DOHH2 (cell line): Measurements from ENCODE around the gene LRRC7.

Experiments
- H3F3A ChIP-seq: fragments of 200-600 bp; sonication (generic), shearing (Covaris generic); 2 replicates; pipeline ENCODE4 v1.6.0; 2016; ENCODE audit warnings: antibody characterized with exemption, mild to moderate bottlenecking; ENCODE audit not compliant: control insufficient read depth, insufficient read depth
- H3K27ac ChIP-seq: fragments of 200-600 bp; sonication (generic); 2 replicates; pipeline ENCODE4 v1.5.1; 2014; ENCODE audit warnings: low read depth, mild to moderate bottlenecking, low read length, moderate library complexity
- H3K27me3 ChIP-seq: fragments of 200-600 bp; sonication (generic); 2 replicates; pipeline ENCODE4 v1.6.1; 2014; ENCODE audit warnings: mild to moderate bottlenecking, low read length, mixed read lengths; ENCODE audit not compliant: control insufficient read depth
- H3K36me3 ChIP-seq: fragments of 200-600 bp; sonication (generic); 2 replicates; pipeline ENCODE4 v1.6.1; 2014; ENCODE audit warnings: mild to moderate bottlenecking, low read length, moderate library complexity, mixed read lengths; ENCODE audit not compliant: control insufficient read depth
- H3K4me1 ChIP-seq: fragments of 200-600 bp; sonication (generic); 2 replicates; pipeline ENCODE4 v1.6.1; 2014; ENCODE audit warnings: mild to moderate bottlenecking, low read length, mixed read lengths; ENCODE audit not compliant: control insufficient read depth
- H3K4me2 ChIP-seq: fragments of 200-600 bp; sonication (generic); 2 replicates; pipeline ENCODE4 v1.6.0; 2014; ENCODE audit warnings: mild to moderate bottlenecking, low read length, moderate library complexity
- H3K4me3 ChIP-seq: fragments of 200-600 bp; sonication (generic); 2 replicates; pipeline ENCODE4 v1.5.1; 2014; ENCODE audit warnings: mild to moderate bottlenecking, low read length, mixed read lengths
- H3K79me2 ChIP-seq: fragments of 200-600 bp; sonication (generic); 2 replicates; pipeline ENCODE4 v1.6.1; 2014; ENCODE audit warnings: mild to moderate bottlenecking, low read length, mixed read lengths; ENCODE audit not compliant: control insufficient read depth
- H3K9me2 ChIP-seq: fragments of 200-600 bp; sonication (generic); replicated peaks from 2 replicates; pipeline ENCODE4 v1.6.1; 2014; ENCODE audit warnings: mild to moderate bottlenecking, low read length, mixed read lengths; ENCODE audit not compliant: control insufficient read depth
- H3K9me3 ChIP-seq: fragments of 200-600 bp; sonication (generic); 2 replicates; pipeline ENCODE4 v1.6.1; 2014; ENCODE audit warnings: antibody characterized with exemption, low read length, mixed read lengths; ENCODE audit not compliant: control insufficient read depth, insufficient read depth
- H4K20me1 ChIP-seq: fragments of 200-600 bp; sonication (generic); 2 replicates; pipeline ENCODE4 v1.6.0; 2014; ENCODE audit warnings: low read depth, mild to moderate bottlenecking, antibody characterized with exemption, low read length, moderate library complexity; ENCODE audit not compliant: control insufficient read depth, insufficient read depth
- CTCF ChIP-seq: fragments of 200-600 bp; sonication (generic); IDR thresholded peaks from one replicate; pipeline ENCODE4 v1.5.1; 2014; ENCODE audit warnings: antibody characterized with exemption, mild to moderate bottlenecking, low read depth, low read length; ENCODE audit not compliant: poor library complexity, severe bottlenecking
- EZH2phosphoT487 ChIP-seq: fragments of 200-600 bp; sonication (generic); IDR thresholded peaks from 2 replicates; pipeline ENCODE4 v1.6.1; 2017; ENCODE audit warnings: borderline replicate concordance, mild to moderate bottlenecking, antibody characterized with exemption, low read length, moderate library complexity, mixed read lengths

The LRRC7 gene

GRCh38 chr1:69985376-69985775 is 417.7 kb downstream of the LRRC7 start:
- Histone ChIP-seq H3K4me3 (no peak overlapping the region), H3K27ac (no peak overlapping the region), H4K20me1 (no peaks in the 10 kb centered on the region), H3K4me1 (no peaks in the 10 kb centered on the region), H3K79me2 (no peaks in the 10 kb centered on the region), H3K27me3 (no peaks in the 10 kb centered on the region), H3K9me2 (no peaks in the 10 kb centered on the region), H3K9me3 (no peaks in the 10 kb centered on the region), H3F3A (no peaks in the 10 kb centered on the region), H3K4me2 (no peak overlapping the region), H3K36me3 (no peaks in the 10 kb centered on the region)
- no peak for TF ChIP-seq EZH2phosphoT487
- no peak for TF ChIP-seq CTCF

DNA sequence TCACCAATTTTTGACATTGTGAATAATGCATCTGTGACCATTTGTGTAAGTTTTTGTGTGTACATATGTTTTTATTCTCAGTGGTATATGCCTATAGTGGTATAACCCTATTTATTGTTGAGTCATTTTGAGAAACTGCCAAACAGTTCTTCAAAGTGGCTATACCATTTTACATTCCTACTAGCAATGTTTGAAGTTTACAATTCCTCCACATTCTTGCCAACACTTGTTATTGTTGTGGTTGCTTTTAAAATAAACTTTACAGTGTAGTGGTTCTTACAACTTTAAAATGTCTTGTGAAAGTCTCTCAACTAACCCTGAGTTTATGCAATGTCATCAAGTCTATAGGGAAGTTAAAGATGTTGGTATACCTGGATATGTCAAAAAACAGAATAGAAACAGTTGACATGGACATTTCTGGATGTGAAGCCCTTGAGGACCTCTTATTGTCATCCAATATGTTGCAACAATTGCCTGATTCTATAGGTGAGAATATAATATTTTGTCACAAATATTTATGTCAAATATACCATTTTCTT is 418.2 kb downstream of the LRRC7 start:
- H3K36me3 ChIP-seq, result no peaks in the 10 kb centered on the region
- H3K27ac ChIP-seq, result no peak overlapping the region
- H3K9me3 ChIP-seq, result no peaks in the 10 kb centered on the region
- no peak overlapping the region for H3K4me3 ChIP-seq
- no peaks in the 10 kb centered on the region for H3K79me2 ChIP-seq
- no peaks in the 10 kb centered on the region for H4K20me1 ChIP-seq
- H3K27me3 ChIP-seq, result no peaks in the 10 kb centered on the region
- no peaks in the 10 kb centered on the region for H3K4me1 ChIP-seq
- TF ChIP-seq CTCF (no peak), EZH2phosphoT487 (no peak)
- H3K4me2 ChIP-seq, result no peak overlapping the region
- H3K9me2 ChIP-seq, result no peaks in the 10 kb centered on the region
- H3F3A ChIP-seq, result no peaks in the 10 kb centered on the region

DNA sequence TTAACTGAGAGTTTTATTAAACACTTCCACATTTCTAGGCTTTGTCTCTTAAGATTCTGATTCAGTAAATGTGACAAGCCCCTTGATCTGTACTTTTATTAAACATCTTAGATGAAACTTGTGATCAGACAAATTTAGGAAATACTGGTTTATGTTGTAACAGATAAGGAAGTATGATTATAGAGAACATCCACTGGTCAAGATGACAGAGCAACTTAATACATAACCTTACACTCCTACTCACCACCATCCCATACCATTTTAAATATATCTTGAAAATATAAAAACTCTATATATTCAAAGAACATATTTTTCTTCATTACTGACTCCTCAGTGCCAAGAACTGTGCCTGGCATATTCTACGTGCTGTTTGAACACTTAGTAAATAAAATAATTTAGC is 420.2 kb downstream of the LRRC7 start:
- H3K4me1 ChIP-seq, result no peaks in the 10 kb centered on the region
- no peaks in the 10 kb centered on the region for H3F3A ChIP-seq
- H3K4me2 ChIP-seq, result no peak overlapping the region
- no peaks in the 10 kb centered on the region for H3K9me3 ChIP-seq
- H3K36me3 ChIP-seq, result no peaks in the 10 kb centered on the region
- H3K27me3 ChIP-seq, result no peaks in the 10 kb centered on the region
- H4K20me1 ChIP-seq, result no peaks in the 10 kb centered on the region
- H3K79me2 ChIP-seq, result no peaks in the 10 kb centered on the region
- H3K4me3 ChIP-seq, result no peak overlapping the region
- no peaks in the 10 kb centered on the region for H3K9me2 ChIP-seq
- H3K27ac ChIP-seq, result no peak overlapping the region
- TF ChIP-seq CTCF (no peak), EZH2phosphoT487 (no peak)

DNA sequence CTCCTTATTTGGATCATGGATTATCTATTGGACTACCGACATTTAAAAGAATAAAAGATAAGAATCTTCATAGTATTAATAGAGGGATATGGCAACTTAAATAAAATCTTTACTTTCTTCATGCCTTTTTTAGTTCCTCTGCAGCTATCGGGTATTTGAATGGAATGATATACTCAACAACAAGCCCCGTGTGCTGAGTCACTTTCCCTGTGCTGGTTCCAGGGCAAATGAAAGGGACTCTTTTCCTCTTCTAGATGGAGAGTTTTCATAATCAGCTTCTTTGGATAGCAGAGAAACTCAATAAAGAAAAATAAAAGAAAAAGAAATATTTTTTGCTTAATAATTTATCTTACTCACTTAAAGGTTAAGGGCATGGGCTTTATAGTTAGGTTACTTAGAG is 423.9 kb downstream of the LRRC7 start:
- H4K20me1 ChIP-seq, result no peaks in the 10 kb centered on the region
- no peak for TF ChIP-seq EZH2phosphoT487
- TF ChIP-seq CTCF, result no peak
- H3K27me3 ChIP-seq, result no peaks in the 10 kb centered on the region
- H3K9me2 ChIP-seq, result no peaks in the 10 kb centered on the region
- H3K79me2 ChIP-seq, result no peaks in the 10 kb centered on the region
- H3K9me3 ChIP-seq, result no peaks in the 10 kb centered on the region
- H3F3A ChIP-seq, result no peaks in the 10 kb centered on the region
- H3K36me3 ChIP-seq, result no peaks in the 10 kb centered on the region
- no peak overlapping the region for H3K27ac ChIP-seq
- H3K4me1 ChIP-seq, result no peaks in the 10 kb centered on the region
- H3K4me2 ChIP-seq, result no peak overlapping the region
- H3K4me3 ChIP-seq, result no peak overlapping the region
